Hematopoietic multipotent progenitor cell treated with erythropoietin and hydrocortisone succinate and interleukin-3 and kit ligand, for 15 days (in vitro differentiated cells): ENCODE results near the gene NPTXR.
"Not testable (repeated sequence)": the region's sequence is repeated elsewhere in the genome, so short reads cannot be mapped to it uniquely, and the experiment has no call there.

Source experiments
- DNase-seq: peaks from one replicate; pipeline ENCODE4 v3.0.0-alpha.2; 2015; ENCODE audit warnings: low spot score

NPTXR gene

DNA sequence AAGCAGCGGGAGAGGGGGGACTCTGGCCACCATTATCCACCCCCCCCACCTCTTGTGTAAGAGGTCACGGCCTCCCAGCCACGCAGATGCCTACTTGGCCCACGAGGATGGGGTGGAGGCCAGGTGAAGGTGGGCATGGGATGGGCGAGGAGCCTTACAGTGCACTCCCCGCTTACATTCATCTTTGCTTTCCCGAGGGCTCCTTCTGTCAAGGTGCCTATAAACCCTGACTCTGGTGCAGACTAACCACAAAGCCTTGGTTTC, 13.1 kb downstream of the NPTXR start:
- DNase-seq, result no peak

DNA sequence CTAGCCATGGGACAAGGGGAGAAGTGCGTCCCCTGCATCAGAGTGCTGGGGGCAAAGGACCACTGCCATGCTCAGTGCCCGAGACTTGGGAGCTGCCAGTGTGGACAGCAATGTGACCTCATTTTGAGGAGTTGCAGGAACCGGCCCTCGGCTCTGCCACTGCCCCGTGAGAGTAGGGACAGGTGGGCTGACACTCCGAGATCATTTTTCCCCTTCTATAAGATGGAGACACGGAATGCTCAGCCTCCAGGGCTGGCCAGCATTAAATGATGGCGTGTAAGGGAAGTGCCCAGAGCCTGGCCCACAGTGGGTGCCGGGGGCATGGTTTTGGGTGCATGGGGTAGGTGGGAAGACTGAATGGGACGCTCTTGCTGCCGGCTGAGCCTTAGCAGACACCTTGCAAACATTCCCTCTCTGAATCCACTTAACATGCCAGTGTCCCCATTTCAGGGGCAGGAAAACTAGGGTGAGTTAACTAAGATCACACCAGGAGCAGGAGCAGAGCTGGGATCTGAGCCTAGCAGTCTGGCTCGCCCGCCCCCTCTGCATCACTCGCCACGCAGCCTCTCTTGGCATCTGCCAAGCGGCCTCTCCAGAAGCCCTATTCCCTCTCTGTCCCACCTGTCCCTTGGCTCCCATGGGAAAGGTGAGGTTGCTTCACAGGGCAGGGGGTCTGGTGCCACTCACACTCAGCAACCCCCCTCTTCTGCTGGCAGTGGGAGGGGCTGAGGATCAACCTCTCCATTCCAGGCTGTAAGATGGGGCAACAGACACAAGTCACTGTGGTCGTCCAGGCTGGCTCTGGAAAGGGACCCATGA, 13.6 kb downstream of the NPTXR start:
- no peak for DNase-seq

DNA sequence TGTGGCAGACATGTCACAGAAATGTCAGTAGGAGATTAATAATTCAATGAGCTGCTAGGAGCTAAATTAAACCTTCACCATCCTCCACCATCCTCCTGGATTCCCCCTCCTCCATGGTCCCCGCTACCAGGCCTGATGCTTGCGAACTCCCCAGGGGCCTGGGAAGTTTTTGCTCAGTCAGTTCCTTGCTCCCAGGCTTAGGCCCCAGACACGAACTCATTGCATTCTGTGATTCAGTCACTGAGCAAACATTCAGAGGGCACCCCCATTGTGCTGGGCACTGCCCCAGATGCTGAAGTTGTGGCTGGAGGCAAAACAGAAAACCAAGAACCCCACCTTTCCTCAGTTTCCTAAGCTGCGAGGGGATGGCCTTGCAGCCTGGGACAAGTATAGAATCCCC, 14.3 kb downstream of the NPTXR start:
- DNase-seq, result no peak

DNA sequence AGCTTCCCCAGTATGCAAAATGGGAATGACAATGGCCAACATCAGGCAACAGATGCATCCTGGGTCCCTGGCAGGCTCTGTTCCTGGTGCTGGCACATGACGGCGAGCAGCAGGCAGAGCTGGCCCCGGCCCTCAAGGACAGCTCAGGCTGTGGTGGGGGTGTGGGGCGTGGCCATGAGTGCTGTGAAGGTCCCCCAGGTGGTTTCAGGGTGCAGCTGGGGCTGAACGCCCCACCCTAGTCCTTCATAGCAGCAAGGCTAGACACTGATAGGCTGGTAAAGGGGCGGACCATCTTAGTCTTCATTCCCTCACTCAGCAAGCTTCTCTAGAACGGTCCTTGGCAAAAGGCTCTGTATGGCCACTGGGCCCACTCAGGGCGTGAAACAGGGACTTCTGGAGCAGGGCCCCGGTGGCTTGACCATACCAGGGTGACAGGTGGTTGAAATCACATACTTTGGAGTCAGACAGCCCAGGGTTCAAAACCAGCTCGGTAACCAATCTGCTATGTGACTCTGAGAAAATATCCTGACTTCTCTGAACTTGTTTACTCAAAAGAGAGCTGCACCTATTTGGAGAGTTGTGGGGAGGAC, 15.1 kb downstream of the NPTXR start:
- DNase-seq, result no peak

DNA sequence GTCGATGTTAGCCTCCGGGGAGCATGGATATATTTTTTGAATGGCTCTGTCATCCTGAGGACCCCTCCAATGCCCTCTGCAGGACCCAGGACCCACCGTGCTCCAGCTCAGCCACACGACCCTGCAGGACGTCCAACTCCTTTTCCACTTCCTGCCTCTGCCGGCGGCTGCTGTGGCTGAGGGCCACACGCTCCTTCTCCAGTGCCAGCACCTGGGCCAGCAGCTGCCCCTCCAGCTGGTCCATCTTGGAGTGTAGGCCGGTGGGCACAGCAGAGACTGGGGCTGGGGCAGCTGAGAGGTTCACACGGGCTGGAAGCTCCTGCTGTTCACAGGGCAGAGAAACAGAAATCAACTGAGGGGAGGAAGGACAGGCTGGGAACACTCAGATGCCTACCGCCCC, 15.6 kb downstream of the NPTXR start:
- no peak for DNase-seq

DNA sequence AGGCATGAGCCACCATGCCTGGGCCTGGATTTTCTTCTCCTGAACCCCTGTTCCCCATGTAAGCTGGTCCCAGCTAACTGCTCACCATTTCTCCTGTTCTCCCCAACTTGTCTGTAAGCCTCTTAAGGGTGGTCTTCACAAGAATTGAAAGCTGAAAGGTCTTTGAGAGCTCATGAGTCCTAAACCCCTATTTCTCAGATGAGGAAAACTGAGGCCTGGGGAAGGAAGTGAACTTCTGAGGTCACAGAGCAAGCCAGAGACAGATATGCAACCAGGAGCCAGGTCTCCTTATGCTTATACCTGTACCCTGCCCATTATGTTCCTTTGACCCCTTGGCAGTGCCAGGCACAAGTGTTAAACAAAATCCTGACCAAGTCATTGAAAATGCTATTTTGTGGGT, 16.3 kb downstream of the NPTXR start:
- no peak for DNase-seq

DNA sequence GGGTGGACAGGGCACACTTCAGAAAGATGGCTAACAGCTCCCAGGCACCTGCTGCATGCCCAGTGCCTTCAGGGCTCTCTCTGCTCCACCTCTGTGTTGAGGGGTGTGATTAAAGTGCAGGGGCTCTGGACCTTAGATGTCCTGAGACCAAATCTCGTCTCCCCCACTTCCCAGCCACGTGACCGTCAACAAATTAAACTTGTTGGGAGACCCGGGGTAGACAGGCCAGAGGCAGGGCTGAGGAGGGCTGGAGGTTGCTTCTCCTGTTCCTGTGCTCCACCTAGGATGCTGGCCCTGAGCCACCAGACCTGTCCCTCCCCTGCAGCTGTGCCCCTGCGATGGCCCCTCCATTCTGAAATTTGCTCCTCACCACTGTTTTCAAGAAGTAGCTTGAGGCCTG, 17.0 kb downstream of the NPTXR start:
- DNase-seq, result no peak

DNA sequence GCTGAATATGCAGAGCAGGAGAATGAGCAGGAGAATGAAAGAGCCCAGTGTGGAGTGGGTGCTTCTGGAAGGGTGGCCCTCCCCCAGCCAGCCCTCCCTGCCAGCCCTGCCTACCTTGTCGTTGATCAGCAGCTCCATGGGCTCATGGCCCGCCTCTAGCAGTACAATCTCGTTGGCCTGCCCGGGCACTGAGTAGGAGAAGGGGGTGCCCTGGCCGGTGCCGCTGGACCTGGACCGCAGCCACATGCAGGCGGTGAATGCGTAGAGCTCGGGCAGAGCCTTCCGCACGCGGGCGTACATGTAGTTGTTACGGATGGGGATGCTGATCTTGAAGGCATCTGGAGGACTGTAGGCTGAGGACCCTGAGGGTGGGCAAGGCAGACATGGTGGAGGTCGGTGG, 17.4 kb downstream of the NPTXR start:
- no peak for DNase-seq

DNA sequence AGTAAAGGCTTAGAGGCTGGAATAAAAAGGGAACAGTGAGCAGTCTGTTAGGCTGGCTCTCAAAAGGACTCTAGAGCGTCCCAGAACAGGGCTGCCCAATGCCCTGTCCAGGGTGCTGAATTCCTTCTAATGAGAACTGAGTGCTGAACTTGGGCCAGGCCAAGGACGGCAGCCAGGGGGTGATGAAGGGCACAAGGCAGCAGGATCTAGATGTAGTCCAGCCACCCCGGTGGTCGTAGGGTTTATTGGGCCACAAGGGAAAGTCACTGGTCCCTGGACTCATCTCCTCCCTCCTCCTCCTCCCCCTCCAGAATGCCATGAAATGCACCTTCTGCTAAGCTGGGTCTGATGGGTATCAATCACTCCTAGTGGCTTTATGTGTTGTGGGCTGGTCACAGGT, 19.2 kb downstream of the NPTXR start:
- DNase-seq, result peak; percentile 50

DNA sequence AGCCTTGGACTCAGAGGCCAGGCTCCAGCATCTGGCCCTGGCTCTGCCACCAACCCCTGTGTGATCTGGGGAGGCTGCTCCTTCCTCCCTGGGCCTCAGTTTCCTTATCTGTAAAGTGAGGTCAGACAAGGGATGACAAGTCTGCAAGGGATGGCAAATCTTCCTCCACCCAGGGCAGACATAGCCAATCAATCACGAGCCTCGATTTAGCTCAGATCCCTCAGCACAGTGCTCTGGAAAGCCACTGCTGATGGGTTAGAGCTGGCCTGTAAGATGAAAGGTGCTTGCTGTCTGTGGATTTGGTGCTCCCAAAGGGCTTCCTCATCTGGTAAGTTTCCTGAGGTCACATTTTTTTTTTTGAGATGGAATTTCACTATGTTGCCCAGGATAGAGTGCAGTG, 20.2 kb downstream of the NPTXR start:
- DNase-seq, result no peak

DNA sequence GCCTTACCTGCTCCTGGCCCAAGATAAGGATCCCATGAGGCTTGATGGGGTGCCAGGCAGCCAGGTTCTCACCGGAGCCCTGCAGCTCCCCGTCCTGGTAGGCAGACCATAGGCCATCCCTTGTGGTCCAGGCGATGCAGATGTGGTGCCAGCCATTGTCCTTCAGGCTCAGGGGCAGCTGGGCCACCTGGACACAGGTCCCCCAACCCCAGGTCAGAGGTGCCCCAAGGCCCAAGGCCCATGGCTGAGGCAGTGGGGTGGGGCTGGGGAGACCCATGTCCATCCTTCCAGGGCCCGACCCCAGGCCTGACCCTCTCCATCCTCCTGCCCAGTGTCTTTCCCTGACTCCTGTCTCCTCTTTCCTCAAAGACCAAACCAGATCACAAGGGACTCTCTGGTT, 20.8 kb downstream of the NPTXR start:
- no peak for DNase-seq

DNA sequence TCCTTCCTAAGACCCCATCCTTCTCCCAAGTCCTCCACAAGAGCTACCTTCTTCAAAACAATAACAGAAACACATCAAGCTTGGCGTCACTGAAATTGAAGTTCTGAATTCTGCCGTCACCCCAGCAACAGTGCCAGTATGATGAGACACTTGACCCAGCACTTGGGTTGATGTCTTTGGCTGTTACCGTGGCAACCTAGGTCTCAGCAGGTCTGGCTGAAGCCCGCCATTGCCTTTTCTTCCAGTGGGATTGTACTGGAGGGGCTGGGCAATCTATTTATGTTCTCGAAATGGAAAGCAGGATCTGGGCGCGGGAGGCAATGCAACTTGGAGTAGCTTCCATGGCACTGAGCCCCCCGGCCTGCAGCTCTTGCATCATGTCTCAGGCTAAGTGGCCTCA, 23.8 kb downstream of the NPTXR start:
- DNase-seq, result no peak

DNA sequence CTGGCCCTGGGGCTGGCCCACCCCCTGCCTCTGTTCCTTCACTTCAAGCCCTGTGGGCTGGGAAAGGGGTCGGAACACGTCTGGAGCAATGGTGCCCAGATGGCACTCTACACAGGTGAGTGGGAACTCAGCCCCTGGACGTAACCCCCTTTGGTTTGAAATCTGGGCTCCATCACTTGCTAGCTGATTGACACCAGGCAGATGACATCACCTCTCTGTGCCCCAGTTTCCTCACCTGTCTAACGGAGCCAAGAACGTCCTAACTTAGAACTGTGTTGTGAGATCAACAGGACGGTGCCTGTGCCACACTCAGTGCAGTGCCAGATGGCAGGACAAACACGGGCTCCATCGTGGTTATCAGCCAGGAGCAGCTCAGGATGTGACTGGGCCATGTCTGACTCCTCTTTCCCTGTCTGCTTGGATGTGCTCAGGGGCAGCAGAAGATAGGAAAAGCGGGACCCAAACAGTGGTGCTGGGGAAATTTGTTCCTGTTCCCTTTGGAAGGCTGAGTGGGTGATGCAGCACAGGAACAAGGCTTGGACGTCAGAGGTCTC, 24.4 kb downstream of the NPTXR start:
- no peak for DNase-seq

DNA sequence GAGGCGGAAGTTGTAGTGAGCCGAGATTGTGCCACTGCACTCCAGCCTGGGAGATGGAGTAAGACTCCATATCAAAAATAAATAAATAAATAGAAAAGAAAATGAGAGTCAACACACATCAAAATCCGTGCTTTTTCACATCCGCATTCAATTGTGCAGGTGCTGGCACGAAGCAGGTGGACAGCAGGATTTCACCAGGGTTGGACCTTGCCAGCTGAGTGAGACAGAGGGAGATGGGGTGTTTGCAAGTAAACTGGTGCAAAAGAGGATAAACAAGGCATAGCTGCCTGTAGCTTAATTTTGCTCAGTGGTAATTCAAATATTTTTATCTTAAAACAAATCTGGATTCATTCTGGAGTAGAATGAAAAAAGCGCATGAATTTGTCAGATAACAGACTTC, 26.6 kb downstream of the NPTXR start:
- DNase-seq, result no peak

DNA sequence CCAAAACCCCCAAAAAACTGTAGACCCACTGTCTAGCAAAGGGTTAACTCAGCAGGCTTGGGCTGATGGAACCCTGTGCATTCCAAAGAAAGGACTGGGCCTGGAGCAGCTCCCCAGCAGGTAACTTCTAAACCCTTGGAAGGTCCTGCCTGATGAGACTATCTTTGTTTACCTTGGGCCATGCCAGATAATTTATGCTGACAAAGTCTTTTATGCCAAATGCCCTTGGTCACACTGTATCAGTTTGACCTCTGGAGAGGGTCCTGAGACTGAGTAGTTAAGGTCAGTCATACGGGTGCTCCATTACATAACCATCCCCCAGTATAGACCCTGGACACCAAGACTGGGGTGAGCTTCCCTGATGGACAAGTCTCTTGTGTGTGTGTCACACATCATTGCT, 28.0 kb downstream of the NPTXR start:
- DNase-seq, result no peak

DNA sequence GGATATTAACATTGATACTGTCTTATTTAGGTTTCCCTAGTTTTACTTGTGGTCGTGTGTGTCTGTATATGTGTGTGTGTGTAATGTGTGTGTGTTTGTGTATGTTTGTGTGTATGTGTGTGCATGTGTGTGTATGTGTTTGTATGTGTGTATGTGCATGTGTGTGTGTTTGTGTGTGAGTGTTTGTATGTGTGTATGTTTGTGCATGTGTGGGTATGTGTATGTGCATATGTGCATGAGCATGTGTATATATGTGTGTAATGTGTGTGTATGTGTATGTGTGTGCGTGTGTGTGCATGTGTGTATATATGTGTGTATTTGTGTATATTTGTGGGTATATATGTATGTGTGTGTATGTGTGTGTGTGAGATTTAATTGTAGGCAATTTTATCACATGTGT, 32.6 kb downstream of the NPTXR start:
- no peak for DNase-seq

DNA sequence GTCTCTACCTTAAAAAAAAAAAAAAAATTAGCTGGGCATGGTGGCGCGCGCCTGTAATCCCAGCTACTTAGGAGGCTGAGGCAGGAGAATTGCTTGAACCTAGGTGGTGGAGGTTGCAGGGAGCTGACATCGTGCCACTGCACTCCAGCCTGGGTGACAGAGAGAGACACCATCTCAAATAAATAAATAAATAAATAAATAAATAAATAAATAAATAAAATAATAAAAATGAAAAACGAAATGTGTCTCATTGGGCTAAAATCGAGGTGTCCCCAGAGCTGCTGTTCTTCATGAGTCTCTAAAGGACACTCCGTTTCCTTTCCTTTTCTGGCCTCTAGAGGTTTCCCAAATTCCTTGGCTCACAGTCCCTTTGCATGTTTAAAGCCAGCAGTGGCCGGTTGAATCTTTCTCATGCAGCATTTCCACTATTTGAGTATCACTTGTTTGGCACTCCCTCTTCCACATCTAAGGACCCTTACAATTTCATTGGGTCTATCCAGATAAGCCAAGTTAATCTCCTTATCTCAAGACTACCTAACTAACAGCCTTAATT, 38.7 kb downstream of the NPTXR start:
- DNase-seq, result not testable (repeated sequence)

DNA sequence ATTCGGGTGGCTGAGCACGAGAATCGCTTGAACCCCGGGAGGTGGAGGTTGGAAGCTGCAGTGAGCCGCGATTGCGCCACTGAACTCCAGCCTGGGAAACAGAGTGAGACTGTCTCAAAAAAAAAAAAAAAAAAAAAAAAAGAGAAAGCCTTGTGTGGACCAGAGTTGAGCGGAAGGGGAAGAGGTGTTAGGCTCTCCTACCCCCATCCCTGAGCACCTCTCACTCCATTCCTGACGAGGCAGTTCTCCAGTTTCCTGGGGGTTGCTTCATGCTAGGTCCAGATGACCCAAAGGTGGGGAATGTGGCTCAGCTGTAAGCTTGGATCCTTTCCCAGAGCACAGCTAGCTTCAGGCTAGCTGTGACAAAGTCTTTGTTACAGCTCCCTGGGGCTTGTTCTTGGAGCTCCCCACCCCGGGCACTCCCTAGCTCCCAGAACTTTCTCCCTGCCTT, 41.1 kb downstream of the NPTXR start:
- DNase-seq, result no peak

DNA sequence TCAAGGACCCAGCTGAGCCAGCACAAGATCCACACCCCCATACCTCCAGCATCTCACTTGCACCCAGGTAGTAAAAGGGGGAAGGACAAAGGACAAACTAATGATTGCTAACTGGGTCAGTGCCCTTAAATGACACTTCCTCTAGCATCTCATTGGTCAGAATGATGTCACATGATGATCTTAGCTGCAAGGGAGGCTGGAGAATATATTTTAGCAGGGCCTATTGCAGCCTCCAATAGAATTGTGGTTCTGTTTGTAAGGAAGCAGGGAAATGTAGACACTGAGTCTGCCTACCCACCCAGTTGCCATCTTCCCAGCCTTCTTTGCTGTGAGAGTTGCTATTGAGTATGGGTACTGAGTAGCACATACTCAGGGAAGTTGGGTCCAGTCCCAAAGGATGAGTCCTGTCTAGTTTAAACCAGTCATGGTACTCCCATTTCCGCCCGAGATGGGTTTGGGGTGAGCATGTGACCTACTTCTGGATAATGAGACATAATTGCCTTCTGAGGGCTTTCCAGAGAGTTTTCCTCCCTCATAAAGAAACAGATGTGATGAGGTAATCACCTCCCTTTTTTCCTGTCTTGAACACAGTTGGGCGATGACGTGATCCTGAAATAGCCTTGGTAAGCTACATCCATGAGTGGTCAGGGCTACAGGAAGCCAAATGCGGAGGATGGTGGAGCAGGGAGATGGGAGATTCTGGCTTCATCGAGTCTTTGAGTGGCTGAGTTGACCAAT, 44.4 kb downstream of the NPTXR start:
- DNase-seq, result no peak

DNA sequence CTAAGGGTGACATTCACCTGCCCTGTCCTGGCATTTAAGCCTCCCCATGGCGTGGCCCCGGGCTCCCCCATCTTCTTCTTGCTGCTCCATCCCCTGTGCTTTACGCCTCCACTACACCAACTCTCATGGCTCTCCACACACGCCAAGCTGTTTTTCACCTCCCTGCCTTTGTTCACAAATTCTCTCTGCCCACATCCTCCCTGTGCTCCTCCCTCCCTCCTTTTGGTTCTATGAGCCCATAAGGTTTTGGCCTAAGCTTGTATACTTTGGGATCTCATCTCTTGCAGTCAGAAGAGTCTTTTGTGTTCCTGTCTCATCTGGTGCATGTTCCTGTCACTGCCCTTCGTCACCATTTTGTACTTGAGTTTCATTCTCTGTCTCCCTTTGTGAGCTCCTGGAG, 45.3 kb downstream of the NPTXR start:
- no peak for DNase-seq

DNA sequence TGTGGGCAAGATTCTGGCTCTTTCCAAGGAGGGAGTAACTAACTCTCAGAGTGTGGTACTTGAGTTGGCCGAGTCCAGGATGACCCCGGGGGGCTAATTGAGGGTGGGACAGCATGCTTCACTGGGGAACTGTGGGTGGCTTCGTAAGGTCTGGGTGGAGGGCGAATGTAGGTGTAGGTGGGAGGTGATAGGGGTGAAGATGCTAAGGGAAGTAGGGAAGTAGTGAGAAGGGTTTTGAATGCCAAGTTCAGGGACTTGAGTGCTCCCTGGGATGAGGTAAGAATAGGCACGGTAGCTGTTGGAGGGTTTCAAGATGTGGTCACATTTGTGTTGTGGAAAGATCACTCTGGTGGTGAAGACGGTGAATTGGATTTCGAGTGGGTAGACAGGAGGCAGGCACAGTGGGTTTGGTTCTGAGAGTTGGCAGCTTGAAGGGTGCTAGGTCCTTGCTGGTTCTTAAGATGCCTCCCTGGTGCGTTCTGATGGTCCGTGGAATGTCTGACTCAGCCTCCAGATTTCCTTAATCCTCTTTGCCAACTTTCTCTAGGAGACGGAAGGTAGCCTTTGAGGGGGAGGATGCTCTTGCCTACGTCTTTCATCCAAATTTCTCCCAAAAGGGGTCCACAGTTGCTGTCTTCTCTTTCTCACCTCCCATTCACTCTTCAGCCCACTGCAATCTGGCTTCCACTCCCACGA, 47.4 kb downstream of the NPTXR start:
- no peak for DNase-seq

DNA sequence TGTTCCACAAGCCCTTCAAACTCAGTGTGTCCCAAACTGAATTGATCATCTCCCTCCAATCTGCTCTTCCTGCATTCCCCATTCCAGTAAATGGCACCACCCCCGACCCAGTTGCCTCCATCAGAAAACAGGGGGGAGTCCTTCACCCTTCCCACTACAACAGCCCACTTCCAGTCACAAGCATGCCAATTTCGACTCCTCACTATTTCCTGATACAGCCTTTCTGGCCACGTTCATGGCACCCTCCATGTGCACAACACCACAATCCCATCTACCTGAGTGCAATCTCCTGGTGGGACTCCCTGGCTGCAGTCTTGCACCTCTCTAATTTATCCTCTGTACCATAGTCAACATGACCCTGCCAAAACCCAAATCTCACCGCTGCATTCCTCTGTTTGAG, 48.3 kb downstream of the NPTXR start:
- DNase-seq, result no peak
